HG02610 (cell line): ENCODE data around the gene DBN1.
"Not testable (repeated sequence)": the region's sequence is repeated elsewhere in the genome, so short reads cannot be mapped to it uniquely, and the experiment has no call there.

Experiments
- ATAC-seq: cut with Tn5 transposase; IDR thresholded peaks from one replicate; pipeline ENCODE4 v1.9.1; 2021; ENCODE audit warnings: mild to moderate bottlenecking, moderate library complexity; ENCODE audit not compliant: unreplicated experiment

Gene DBN1

DNA sequence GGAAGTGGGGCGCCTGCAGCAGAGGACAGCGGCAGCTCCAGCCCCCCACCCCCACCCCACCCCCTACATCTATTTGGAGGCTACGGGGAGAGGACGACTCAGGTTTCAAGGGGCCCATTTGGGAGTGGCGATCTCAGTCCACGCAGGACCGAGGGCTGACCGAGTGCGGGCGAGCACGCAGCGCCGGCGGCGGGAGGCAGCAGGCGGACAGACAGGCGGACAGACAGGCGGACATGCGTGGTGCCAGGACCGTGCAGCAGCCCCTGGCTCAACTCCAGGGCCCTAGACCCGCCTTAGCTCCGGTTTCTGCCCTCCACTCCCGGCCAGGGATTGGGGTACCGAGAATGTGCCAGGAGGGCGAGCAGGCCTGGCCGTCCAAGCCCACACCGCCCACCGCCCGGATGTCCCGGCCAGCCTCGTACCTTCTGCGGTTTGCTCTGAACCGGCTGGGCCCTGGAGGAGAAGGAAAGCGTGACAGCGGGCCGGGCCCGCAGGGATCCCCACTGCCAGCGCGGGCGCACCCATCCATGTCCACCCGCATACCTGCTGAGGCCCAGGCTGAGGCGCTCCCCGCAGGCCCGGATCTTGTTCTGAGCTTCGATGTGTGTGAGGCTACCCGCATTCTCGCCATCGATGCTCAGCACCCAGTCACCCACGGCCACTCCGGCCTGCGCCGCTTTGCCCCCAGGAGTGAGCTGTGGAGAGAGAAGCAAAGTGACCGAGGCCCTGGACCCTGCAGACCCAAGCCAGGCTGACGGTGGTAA lies 18.7 kb upstream of the DBN1 start:
- ATAC-seq, result no peak

DNA sequence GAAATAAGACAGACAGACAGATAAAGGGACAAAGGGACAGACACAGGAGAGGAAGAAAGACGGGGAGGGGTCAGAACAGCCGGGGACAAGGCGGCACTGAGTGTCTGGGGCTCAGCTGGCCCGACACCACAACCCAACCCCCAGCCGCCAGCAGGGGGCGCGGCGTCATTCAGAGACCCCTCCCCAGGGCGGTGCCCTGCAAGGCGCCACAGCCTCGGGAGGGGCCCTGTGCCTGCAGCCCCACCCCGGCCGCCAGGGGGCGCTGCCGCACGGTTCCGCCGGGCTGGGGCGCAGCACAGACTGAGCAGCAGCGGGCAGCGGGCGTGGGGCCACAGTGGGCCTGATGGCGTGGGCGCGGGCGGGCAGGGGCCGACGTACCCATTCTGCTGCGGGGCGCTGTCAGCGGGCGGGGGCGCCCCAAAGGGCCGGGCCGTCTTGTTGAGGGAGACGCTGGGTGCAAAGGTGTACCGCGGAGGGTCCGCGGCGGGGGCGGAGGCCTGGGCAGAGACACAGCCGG lies 18.1 kb upstream of the DBN1 start:
- ATAC-seq, result no peak

DNA sequence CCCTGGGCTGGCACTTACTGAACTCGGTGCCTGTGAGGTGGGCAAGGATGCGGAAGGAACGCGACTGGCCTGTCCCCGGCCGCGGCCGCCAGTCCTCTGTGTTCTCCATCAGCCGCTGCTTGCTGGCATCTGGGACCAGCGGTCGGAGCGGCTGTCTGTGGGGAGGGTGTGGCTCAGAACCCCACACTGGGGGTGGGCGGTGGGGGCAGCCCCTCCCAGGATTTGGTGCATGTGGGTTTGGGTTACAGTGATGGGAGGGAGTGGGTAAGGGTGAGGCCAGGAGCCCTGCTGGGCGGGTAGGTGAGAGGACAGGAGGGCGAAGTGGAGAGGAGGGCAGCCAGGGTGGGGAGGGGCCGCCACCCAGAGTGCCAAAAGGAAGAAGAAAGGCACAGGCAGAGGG lies 17.6 kb upstream of the DBN1 start:
- ATAC-seq, result no peak

DNA sequence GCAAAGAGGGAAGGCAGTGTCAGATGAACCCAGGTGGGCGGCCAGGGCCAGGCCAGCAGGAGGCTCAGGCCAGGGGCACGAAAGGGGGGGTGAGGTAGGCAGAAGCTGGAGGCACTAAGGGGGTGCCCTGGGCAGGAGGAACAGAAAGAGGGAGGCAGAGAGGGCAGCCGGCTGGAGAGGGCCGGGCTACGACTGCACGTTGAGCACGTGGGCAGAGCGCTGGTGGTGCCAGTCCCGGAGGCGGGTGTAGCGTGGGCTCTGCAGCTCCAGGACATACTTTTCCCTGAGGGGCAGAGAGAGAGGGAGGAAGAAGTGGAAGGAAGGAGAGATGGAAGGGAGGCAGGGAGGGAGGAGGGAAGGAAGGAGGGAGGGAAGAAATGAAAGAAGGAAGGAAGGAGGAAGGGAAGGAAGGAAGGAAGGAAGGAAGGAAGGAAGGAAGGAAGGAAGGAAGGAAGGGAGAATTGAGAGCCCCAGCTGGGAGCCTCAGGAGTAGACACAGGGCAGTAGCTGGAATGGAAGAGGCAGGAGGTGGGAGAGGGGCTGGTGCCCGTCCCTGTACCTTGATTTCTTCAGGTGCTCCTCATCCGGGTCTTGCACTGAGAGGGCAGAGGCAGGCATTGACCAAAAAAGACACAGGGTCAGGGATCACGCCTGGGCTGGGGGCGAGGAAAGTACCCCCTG lies 17.0 kb upstream of the DBN1 start:
- no peak for ATAC-seq

DNA sequence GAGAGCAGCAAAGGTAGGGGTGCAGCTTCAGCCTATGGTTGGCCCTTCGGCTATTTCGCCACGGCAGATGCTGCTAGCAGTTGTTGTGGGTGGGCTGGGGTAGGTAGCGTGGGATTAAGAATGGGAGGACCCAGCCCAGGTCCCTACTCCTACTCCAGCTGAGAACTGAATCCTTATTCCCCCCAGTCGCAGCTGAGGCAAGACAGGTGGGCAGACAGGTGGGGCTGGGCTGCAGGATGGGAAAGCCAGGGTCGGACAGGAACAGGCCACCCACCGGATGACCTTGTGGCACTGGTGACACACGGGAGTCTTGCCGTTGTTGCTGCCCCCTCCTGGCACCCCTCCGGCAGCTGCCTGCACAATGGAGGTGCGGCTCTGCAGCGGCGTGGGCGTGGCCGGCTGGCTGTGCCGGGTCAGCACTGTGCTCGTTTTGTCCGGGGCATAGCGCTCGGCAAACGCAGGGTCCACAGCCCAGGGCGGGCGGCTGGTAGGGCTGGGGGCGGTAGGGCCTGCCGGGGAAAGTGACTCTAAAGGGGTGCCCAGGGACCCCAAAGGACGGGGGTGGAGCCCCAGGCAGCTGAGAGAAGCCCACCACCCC lies 15.8 kb upstream of the DBN1 start:
- no peak for ATAC-seq

DNA sequence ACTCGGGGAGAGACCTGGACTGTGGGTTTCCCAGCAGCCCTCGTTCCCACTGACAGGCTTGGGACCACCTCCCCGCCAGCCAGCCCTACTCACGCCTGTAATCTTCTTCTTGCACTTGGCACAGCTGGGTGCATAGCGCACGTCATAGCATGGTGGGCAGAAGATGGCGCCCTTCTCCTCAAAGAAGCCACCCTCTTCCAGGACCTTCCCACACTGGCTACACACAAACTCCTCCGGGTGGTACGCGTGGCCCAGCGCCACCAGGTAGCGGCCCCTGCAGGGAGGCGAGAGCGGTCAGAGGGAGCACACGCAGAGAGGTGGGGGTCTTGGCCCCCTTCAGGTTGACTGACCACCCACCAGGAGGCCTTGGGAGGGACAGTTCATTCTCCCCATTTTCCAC lies 14.5 kb upstream of the DBN1 start:
- no peak for ATAC-seq

DNA sequence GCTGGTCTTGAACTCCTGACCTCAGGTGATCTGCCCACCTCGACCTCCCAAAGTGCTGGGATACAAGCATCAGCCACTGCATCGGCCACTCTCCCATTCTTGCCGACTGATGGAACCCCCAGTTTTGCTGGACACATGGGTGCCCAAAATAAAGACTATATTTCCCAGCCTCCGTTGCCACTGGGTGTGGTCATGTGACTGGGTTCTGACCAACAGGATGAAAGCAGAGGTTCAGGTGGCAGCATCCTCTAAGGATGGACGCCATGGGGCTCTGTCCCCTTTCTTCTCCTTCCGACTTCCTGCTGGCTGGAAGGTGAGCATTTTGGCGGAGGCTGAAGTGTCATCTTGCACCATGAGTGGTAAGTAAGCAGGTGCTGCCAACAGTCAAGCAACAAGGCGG lies 13.7 kb upstream of the DBN1 start:
- no peak for ATAC-seq

DNA sequence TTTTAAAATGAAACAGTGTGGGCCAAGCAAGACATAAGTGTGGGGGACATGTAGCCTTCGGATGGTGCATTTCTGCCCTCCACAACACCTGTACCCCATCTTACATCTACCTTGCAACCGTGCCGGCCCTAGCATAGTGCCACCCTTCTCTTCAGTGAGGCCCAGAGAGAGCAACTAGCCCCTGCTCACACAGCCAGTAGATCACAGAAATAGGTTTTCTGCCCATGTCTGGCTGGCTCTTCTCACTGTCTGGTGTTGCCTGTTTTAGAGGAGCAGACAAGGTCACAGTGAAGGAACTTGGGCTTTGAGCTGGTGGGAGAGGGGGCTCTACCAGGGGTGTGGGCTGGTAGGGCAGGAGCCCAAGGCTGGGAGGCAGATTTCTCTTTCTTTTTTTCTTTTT lies 12.8 kb upstream of the DBN1 start:
- no peak for ATAC-seq

DNA sequence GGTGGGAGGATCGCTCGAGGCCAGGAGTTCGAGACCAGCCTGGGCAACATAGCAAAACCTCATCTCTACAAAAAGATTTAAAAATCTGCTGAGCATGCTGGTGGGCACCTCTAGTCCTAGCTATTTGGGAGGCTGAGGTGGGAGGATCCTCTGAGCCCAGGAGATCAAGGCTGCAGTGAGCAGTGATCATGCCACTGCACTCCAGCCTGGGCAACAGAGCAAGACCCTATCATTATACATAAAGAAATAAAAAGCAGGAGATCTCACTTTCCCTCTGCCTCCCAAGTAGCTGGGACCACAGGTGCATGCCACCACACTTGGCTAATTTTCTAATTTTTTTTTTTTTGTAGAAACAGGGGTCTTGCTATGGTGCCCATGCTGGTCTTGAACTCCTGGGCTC lies 12.3 kb upstream of the DBN1 start:
- ATAC-seq, result not testable (repeated sequence)

DNA sequence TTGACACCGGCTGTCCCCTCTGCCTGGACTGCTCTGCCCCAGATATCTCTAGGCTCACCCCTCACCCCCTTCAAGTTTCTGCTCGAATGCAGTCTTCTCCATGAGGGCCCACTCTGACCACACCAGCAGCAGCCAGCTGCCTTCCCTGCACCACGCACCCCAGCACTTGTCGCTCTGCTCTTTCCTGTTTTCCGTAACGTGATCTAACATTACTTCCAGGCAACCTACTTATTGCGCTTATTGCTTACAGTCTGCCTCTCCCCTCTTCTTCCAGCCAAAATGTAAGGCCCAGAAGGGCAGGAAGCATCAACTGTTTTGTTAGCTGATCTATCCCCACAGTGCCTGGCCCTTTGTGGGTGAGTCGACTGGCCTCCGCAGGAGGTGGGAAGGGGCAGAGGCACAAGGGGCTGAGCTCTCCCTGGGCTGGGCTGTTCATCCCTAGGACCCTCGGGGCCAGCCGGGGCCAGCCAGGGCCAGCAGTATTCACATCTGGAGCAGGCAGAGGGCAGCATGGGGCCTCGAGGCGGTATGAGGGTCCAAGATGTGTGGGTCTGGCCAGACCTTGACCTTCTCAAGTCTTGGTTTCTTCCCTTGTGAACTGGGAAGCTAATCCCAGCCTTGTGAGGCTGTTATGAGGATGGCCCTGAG lies 11.6 kb upstream of the DBN1 start:
- ATAC-seq, result no peak

DNA sequence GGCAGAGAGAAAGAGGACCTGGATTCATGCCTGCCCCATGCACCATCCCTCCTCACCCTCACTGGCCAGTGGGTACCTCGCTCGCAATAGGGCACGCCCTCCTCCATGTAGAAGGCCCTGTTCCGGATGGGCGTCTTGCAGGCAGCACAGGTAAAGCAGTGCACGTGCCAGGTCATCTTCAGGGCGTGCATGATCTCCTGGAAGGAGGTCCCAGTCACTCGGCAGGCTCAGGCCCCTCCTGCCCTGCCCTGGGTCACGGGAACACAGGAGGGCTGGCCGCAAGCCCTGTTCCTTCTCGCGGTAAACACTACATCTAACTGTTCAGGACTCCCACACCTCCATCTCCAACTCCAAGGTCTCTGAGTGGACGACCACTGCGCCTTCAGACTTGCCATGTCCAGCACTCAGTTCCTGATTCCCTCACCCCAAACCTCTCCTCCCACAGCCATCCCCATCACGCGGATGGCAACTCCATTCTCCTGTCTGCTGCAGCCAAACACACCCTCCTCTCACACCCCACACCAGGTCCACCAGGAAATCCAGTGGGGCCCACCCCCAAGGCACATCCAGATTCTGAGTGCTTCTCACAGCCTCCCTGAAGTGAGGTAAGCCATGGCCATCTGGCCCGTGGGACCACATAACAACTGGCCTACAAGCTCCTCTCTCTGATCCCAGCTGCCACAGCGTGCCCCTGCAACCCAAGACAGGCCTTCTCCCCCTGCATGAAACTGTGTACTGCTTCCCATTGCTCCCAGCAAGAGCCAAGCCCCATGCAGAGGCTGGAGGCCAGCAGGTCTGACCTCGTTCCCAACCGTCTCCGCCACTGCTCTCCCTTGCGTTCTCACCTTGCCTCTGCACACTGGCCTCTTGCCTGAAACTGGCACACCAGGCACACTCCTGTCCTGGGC lies 10.8 kb upstream of the DBN1 start:
- no peak for ATAC-seq

DNA sequence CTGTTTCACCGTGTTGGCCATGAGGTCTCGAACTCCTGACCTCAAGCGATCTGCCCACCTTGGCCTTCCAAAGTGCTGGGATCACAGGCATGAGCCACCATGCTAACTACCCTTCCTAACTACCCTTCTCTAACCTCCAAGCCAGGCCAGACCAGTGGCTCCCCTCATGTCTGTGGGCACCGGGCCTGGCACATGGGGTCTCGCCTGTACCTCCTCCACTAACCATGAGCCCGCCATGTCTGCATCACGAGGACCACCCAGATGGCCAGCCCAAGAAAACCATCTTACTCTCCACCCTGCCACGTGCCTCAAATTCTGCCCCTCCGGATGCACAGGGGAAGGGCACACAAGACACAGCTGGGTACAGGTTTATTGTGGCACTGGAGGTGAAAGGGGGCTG lies 9.6 kb upstream of the DBN1 start:
- ATAC-seq, result no peak

DNA sequence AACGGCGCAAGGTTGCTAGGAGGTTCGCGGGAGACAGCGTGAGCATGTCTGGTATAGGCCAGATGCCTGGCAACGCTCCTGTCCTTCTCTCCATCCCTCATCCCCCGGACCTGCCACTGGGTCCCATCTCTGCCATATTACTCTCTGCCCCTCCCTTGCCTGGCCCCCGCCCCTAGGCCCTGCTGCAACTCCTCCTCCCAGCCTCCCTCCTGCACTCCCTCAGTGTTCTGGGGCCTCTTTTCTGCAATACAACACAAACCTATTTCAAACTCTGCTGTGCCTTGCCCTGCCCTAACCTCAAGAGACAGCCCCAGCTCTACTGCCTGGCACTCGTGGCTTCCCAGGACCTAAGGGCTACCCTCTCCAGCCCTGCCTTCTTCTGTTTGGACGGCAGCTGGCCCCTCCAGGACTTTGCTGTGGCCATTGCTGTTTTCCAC lies 8.9 kb upstream of the DBN1 start:
- ATAC-seq, result no peak

DNA sequence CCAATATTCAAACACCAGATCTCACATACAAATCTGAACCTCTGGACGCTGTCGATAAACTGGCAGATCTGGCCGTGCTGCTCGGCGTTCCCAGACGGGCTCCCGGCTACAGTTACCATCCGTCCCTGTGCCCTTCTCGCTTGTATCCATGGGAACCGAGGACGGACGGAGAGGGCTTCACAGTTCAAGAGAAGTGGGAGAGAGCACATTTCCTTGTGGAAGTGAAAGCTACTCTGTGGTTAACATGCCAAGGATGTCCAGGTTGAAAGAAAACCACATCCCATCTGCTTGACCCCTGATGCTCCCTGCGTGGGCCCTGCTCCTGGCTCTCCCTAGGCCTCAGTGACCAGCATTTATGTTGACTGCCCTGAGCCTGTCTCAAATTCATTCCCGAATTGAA lies 6.3 kb upstream of the DBN1 start:
- ATAC-seq, result no peak

DNA sequence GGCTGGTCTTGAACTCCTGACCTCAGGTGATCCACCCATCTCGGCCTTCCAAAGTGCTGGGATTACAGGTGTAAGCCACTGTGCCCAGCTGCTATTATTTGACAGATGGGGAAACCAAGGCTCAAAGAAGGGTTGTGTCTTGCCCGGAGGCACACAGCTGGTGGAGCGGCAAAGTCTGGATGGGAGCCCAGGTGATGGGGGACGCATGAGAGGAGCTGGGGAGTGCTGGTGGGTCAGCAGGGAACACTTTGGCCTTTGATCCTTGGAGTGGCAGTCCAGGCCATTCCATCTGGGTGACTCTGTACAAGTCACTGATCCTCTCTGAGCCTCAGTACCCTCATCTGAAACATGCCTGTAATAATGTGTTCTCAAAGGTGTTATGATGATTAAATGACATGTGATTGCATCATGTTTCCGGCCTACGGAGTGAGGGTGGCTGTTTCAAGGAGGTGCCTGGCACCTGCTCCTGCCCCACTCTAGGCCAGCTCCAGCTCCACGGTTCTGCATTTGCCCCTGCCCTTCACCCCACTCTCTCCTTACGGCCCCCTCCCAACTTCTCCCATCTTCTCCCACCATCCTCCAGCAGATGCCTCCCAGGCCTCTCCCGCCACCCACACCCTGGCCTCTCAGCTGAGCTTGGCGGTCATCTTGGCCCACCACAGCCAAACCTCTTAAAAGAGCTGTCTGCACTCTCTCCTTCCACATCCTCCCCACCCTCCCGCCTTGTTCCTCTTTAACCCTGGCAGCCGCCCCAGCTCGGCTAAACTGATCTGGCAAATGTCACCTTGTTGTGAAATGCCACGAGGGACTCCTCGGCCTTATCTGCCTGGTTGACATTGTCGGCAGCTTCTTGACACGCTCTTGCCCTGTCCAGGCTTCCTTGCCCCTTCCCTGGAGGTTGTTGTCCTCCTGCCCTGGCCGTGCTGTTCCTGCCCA lies 5.5 kb upstream of the DBN1 start:
- ATAC-seq, result no peak

DNA sequence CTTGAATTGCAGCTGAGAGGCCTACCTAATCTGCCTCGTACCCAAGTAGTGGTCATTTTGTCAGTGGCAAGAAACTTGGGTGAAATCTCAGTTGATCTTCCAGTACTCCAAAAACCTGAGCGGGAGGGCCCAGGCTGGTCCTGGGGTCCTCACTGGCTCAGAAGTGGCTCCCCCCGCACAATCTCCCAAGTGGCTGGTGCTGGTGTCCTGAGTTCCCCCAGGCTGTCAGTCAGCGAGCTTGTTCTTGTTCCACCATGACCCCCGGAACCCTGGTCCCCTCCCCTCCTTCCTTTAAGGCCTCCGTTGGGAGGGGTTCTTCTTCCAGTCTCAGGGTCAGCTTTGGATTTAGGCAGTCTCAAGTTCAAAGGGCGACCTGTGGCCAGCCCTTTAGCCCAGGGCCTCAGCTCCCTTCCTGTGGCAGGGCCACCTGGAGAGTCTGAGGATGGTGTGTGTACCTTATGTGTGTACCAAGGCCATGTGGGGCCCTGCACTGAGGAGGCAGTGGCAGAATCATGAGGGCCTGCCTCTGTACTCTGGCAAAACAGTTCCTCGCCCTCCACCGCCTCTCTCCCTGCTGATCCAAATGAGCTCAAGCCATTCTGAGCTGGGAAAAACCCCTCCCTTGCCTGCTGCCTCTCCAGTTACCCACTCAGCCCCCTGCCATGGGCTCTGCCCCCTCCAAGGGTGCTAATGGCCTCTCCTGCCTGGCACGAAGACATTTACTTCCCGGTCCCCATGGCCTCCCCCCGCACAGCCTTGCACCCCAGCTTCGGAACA lies 4.5 kb upstream of the DBN1 start:
- no peak for ATAC-seq

DNA sequence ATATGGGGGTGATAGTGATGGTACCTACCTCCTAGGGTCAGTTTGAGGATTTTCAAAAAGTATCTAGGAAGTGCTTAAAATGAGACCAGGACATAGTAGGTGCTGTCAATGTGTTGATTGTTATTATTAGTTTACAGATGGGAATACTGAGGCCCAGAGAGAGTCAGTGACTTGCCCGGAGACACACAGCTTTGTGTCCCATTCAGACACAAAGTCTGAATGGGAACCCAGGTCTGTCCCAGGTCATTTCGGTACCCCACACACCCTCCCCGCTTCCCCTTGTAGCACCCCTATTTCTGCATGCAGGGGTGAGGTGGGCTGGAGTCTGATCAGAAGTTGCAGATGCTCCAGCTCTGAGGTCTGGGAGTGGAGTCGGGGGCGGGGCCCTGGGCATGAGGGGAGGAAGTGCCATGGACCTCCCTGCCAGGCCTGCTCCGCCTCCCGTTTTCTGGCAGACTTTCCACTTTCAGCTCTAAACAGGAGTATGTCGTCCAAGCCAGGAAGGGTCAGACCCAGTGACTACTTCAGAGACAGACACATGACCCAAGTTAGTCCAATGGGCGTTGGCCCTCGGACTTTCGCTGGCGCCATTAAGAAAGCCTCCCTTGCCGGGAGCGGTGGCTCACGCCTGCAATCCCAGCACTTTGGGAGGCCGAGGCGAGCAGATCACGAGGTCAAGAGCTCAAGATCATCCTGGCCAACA lies 3.2 kb upstream of the DBN1 start:
- no peak for ATAC-seq
